Measurements from ENCODE around the gene ARHGAP28. TPM values are rescaled to one million over a fixed set of nuclear protein-coding genes. Genes with fewer than 3 reads are reported as not detected.

Gene ARHGAP28
- total RNA-seq, 1 donor from 2014 or later = 104 TPM

- Mint-ChIP-seq H3K36me3 (peaks cover 25% of the 10 kb centered on the region), H3K9me3 (no peaks in the 10 kb centered on the region), H3K4me1 (ENCODE audit: unreplicated experiment) (no peaks in the 10 kb centered on the region), H3K27ac (no peak overlapping the region), H3K4me3 (no peak overlapping the region), H3K27me3 (no peaks in the 10 kb centered on the region)
- TF ChIP-seq CTCF (conservative IDR thresholded peaks at IDR 0.05) = no peak
- DNase-seq (ENCODE audit: extremely low spot score, unreplicated experiment) = no peak
These were observed 231.8 kb downstream of the ARHGAP28 start for GRCh38 chr18:6961331-6961730.

GRCh38 chr18:6962571-6963451 lies 233.3 kb downstream of the ARHGAP28 start:
- Mint-ChIP-seq H3K9me3 (no peaks in the 10 kb centered on the region), H3K36me3 (peaks cover 30% of the 10 kb centered on the region), H3K4me3 (no peak overlapping the region), H3K27ac (no peak overlapping the region), H3K4me1 (ENCODE audit: unreplicated experiment) (no peaks in the 10 kb centered on the region), H3K27me3 (no peaks in the 10 kb centered on the region)
- DNase-seq (ENCODE audit: extremely low spot score, unreplicated experiment) = no peak
- no peak for TF ChIP-seq CTCF (conservative IDR thresholded peaks at IDR 0.05)

GRCh38 chr18:6963452-6964097 lies 234.1 kb downstream of the ARHGAP28 start:
- H3K4me3 Mint-ChIP-seq = no peak overlapping the region
- H3K36me3 Mint-ChIP-seq = peaks cover 30% of the 10 kb centered on the region
- no peaks in the 10 kb centered on the region for H3K27me3 Mint-ChIP-seq
- H3K27ac Mint-ChIP-seq = no peak overlapping the region
- no peaks in the 10 kb centered on the region for H3K9me3 Mint-ChIP-seq
- H3K4me1 Mint-ChIP-seq (ENCODE audit: unreplicated experiment) = no peaks in the 10 kb centered on the region
- TF ChIP-seq CTCF (conservative IDR thresholded peaks at IDR 0.05) = no peak
- DNase-seq (ENCODE audit: extremely low spot score, unreplicated experiment) = no peak
